ENCODE results near the gene EGF.

Gene EGF

DNA sequence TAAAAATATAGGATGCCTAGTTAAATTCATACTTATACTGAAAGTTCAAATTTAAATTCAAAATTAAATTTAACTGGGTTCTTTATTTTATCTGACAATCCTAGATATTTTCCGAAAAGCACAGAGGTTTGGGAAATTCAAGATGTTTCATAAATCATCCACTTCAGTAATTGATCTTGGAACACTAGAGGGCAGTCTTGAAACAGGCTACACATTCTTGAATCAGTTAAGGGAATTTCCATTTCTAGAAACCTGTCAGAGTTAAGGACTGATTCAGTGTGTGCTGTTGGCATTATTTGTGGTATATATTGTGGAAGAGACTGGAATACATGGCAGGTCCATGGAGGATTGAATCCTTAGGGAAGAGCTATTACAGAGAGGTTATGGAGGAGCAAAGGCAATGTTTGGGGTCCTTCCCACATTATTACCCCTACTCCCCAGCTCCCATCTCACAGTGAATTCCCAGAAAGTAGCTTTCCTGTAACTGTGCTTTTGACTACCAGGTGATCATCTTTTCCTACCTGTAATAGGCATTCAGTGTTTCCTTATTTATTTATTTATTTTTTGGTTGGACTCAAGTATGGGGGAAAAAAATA lies 92.9 kb downstream of the EGF start:
- peak; percentile 46 for DNase-seq (ENCODE audit: low read depth)
- no peak overlapping the region for H3K4me3 ChIP-seq (ENCODE audit: low read depth, low read length)
- TF ChIP-seq, protein P1, sequence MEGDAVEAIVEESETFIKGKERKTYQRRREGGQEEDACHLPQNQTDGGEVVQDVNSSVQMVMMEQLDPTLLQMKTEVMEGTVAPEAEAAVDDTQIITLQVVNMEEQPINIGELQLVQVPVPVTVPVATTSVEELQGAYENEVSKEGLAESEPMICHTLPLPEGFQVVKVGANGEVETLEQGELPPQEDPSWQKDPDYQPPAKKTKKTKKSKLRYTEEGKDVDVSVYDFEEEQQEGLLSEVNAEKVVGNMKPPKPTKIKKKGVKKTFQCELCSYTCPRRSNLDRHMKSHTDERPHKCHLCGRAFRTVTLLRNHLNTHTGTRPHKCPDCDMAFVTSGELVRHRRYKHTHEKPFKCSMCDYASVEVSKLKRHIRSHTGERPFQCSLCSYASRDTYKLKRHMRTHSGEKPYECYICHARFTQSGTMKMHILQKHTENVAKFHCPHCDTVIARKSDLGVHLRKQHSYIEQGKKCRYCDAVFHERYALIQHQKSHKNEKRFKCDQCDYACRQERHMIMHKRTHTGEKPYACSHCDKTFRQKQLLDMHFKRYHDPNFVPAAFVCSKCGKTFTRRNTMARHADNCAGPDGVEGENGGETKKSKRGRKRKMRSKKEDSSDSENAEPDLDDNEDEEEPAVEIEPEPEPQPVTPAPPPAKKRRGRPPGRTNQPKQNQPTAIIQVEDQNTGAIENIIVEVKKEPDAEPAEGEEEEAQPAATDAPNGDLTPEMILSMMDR (IDR thresholded peaks at IDR 0.05; ENCODE audit: control insufficient read depth, extremely low read depth, insufficient read depth), result peak; percentile 73

GRCh38 chr4:110007217-110007616 lies 94.5 kb downstream of the EGF start:
- H3K4me3 ChIP-seq (ENCODE audit: low read depth, low read length), result no peak overlapping the region
- TF ChIP-seq, protein P1 (IDR thresholded peaks at IDR 0.05; ENCODE audit: control insufficient read depth, extremely low read depth, insufficient read depth), result no peak
- DNase-seq (ENCODE audit: low read depth), result no peak

DNA sequence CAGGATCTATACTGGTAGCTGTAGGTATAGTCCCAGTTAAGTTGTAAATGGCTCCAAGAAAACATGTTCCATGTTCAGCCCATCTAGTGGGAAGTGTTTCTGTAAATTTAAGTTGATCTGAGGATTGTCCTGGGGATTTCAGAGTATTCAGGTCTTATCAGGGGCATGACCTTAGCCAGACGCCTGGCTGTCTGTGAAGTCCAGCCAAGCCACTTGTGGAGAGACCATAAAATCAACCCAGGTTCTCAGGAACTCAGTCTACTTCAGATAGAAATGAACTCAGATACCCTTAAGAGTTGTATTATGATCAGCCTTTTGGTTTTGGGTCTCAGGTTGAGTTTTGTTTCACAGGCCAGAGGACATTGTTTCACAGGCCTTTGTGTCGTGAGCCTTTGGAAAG lies 95.9 kb downstream of the EGF start:
- H3K4me3 ChIP-seq (ENCODE audit: low read depth, low read length), result no peak overlapping the region
- no peak for DNase-seq (ENCODE audit: low read depth)
- TF ChIP-seq, protein P1 (IDR thresholded peaks at IDR 0.05; ENCODE audit: control insufficient read depth, extremely low read depth, insufficient read depth), result no peak

DNA sequence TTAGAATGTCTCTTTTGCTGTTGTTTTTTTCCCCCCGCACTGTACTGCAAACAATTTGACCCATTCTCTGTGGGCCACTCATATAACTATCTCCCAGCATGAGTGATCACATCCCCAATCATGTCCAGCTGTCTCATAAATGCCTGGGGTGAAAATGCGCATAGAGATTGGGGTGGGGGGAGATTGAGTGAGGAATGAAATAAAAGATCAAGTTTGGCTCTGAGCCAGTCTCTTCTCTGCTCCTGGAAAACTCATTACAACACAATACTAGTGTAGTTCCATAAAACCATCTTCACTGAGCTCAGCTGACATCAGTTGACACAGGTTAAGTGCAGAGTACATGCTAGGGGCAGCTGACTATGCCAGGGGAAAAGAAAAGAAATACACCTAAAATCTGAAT lies 96.9 kb downstream of the EGF start:
- DNase-seq (ENCODE audit: low read depth), result no peak
- TF ChIP-seq, protein P1 (IDR thresholded peaks at IDR 0.05; ENCODE audit: control insufficient read depth, extremely low read depth, insufficient read depth), result no peak
- no peak overlapping the region for H3K4me3 ChIP-seq (ENCODE audit: low read depth, low read length)

DNA sequence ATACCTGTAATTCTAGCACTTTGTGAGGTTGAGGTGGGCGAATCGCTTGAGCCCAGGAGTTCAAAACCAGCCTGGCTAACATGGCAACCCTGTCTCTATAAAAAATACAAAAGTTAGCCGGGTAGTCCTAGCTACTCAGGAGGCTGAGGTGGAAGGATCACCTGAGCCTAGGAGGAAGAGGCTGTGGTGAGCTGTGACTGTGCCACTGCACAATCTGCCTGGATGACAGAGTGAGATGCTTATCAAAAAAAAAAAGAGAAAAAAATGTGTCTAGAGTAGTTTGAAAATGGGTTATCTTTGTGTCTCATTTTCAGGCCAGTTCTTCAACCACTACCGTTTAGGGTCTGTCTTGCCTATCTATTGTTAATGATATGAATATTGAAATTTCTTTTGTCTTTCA lies 98.1 kb downstream of the EGF start:
- no peak overlapping the region for H3K4me3 ChIP-seq (ENCODE audit: low read depth, low read length)
- TF ChIP-seq, protein P1 (IDR thresholded peaks at IDR 0.05; ENCODE audit: control insufficient read depth, extremely low read depth, insufficient read depth), result no peak
- no peak for DNase-seq (ENCODE audit: low read depth)

DNA sequence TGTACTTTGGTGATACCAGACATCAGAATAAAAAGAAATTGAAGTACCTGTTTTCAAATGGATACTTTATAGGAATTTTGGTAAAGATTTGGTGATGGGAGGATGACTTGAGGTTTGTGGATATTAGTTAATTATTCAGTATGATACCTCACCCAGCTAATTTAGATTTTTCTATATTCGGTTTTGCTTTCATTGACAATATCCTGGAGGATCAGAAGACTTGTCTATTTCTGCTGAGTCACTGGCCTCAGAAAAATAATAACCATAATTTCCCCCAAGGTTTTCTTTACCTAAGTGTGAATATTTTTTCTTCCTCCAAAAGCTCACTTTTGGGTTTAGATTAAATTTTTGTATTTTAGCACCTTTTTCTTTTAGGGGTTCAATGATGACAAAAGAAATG lies 100.2 kb downstream of the EGF start:
- TF ChIP-seq, protein P1 (IDR thresholded peaks at IDR 0.05; ENCODE audit: control insufficient read depth, extremely low read depth, insufficient read depth), result no peak
- H3K4me3 ChIP-seq (ENCODE audit: low read depth, low read length), result no peak overlapping the region
- DNase-seq (ENCODE audit: low read depth), result no peak

- H3K4me3 ChIP-seq (ENCODE audit: low read depth, low read length), result no peak overlapping the region
- DNase-seq (ENCODE audit: low read depth), result no peak
- TF ChIP-seq, protein P1 (IDR thresholded peaks at IDR 0.05; ENCODE audit: control insufficient read depth, extremely low read depth, insufficient read depth), result no peak
Observed at GRCh38 chr4:110014233-110014632, 101.5 kb downstream of the EGF start.

Data from LNCaP clone FGC (cell line).